Brain pericyte (primary cell): ENCODE measurements around the gene UIMC1.
"Not testable (repeated sequence)": the region's sequence is repeated elsewhere in the genome, so short reads cannot be mapped to it uniquely, and the experiment has no call there.

Source experiments
- DNase-seq: peaks from one replicate; pipeline ENCODE4 v3.0.0-alpha.2; 2012; ENCODE audit warnings: low read depth, low spot score

The UIMC1 gene

DNA sequence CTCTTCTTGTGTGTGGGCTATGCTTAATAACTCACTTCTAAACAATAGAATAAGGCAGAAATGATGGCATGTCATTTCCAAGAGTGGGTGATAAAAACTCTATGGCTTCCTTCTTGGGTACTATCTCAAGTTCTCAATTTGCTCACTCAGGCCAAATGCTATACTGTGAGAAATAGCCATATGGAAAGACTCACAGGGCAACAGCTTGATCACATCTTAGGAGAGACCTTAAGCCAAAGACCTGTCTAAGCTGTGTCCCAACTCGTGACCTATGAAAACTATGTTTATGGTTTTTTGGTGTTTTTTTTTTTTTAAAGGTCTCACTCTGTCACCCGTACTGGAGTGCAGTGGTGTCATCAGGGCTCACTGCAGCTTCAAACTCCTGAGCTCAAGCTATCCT, 2.1 kb upstream of the UIMC1 start:
- no peak for DNase-seq

DNA sequence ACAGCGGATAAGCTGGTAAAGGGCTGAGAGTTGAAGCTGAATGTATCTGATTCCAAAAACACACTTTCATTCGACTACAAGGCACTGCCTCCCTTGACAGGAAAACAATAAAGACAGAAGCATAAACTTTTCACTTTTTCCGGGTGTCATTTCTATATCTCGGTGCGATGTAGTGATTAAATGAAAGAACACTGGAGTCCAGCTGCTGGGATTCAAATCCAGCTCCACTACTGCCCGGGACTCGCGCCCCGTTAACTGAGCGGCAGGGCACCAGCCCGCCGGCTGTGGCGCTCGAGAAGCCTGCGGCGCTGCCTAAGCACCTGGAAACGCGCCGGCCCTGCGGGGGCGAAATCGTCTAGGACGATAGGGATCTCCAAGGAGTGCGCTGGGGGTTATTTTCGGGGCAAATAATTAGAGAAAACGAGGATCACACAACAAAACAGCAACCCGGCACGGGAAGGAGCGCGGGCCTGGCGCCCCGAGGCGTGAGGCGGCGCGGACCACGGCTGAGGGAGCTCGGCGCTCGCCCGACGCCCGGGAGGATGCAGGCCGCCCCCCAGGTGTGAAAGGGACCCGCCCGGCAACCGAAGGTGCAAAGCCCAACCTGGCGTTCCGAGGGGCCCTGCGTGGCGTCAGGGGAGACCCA, 837 bp downstream of the UIMC1 start:
- DNase-seq, result no peak

GRCh38 chr5:177004961-177005360, 1.6 kb downstream of the UIMC1 start:
- DNase-seq, result no peak

DNA sequence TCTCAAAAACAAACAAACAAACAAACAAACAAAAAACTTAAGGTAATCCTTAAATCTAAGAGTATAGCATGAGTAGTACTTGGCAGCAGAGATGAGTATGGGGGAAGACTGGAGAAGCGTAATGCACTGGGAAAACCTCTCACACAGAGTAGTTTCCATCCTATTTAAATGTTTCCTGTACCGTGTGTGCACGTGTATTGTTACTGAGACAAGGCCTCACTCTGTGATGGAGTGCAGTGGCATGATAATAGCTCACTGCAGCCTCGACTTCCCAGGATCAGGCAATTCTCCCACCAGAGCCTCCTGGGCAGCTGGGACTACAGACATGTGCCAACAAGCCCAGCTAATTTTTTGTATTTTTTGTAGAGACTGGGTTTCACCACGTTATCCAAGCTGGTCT, 2.9 kb downstream of the UIMC1 start:
- no peak for DNase-seq

DNA sequence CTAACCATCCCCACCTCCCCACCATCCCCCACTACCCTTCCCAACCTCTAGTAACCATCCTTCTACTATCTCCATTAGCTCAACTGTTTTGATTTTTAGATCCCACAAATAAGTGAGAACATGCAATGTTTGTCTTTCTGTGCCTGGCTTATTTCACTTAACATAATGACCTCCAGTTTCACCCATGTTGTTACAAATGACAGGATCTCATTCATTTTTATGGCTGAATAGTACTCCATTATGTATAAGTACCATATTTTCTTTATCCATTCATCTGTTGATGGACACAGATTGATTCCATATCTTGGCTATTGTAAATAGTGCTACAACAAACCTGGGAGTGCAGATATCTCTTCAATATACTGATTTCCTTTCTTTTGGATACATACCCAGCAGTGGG, 7.1 kb downstream of the UIMC1 start:
- not testable (repeated sequence) for DNase-seq

- no peak for DNase-seq
These were observed 7.8 kb downstream of the UIMC1 start for GRCh38 chr5:176998828-176999227.

DNA sequence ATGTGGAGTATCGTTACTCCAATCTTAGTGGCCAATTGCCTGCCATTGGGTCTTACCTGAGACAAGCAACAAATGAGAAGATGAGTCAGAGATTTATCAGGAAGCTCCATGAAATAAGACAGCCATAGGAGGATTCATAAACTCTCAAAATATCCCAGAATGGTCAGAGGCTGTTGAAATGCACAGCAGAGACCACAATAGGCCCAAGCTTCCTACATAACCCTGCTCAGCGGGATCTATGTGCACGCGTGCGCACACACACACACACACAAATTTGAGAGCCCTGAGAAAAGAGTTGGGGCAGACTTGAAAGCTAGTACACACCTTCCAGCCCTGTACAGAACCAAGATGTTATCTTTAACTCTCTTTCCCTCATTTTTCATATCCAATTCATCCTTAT, 9.8 kb downstream of the UIMC1 start:
- DNase-seq, result no peak

DNA sequence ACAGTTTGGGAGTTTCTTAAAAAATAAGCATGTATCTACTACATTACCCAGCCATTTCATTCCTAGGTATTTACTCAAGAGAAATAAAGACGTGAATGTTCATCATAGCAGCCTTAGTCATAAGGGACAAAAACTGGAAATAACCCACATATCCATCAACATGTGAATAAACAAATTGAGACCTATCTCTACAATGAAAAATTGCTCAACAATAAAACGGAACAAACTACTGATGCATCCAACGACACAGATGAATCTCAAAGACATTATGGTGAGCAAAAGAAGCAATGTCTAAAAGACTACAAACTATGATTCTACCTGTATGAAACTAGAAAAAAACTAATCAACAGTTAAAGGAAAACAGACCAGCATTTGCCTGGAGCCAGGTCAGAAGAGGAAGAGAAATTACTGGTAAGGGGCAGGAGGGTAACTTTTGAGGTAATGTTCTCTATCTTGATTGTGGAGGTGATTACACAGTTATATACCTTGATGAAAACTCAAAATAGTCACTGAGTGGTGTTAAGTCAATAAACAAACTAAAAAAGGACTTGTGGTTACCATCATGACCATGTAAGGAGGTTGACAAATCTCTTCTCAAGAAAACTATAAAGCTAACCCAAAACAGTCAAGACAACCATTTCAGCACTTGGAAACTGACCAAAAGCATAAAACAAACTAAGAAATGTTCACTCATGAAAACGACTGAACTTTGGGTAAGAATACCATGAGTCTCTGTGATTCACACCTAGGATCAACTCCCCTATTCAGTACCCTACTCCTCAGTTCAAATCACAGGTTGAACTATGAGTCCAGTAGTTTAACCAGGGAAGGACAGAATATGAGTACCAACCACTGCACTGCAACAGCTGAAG, 10.4 kb downstream of the UIMC1 start:
- no peak for DNase-seq

- no peak for DNase-seq
These were observed 11.5 kb downstream of the UIMC1 start for GRCh38 chr5:176995122-176995490.

GRCh38 chr5:176994460-176995121, 12.0 kb downstream of the UIMC1 start:
- DNase-seq, result no peak

DNA sequence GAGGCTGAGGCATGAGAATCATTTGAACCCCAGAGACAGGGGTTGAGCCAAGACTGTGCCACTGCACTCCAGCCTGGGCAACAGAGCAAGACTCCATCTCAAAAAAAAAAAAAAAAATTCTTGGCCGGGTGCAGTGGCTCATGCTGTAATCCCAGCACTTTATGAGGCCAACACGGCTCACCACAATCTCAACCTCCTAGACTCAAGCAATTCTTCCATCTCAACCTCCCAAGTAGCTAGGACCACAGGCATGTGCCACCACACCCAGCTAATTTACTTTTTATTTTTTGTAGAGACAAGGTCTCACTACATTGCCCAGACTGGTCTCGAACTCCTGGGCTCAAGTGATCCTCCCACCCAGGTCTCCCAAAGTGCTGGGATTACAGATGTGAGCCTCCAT, 13.5 kb downstream of the UIMC1 start:
- DNase-seq, result not testable (repeated sequence)

- DNase-seq, result no peak
These were observed 19.0 kb downstream of the UIMC1 start for GRCh38 chr5:176987583-176987982.

DNA sequence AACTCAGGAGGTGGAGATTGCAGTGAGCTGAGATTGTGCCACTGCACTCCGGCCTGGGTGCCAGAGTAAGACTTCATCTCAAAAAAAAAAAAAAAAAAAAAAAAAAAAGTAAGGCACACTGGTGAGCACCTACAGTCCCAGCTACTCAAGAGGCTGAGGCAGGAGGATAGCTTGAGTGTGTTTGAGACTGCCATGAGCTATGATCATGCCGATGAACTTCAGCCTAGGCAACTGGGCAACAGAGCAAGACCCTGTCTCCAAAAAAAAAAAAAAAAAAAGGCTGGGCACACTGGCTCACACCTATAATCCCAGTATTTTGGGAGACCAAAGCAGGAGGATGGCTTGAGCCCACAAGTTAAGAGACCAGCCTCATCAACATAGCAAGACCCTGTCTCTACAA, 20.3 kb downstream of the UIMC1 start:
- no peak for DNase-seq

DNA sequence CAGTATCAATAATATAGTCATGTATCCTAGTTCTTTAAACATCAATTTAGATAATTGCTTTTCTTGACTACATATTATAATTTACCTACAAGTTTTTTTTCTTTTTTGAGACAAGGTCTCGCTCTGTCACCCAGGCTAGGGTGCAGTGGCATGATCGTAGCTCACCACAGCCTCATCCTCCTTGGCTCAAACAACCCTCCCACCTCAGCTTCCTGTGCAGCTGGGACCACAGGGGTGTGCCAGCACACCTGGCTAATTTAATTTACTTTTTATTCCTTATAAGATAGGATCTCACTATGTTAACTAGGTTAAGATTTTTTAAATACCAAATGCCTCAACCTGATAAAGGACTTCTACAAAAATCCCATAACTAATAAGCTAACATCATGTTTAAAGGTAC, 21.1 kb downstream of the UIMC1 start:
- DNase-seq, result no peak

DNA sequence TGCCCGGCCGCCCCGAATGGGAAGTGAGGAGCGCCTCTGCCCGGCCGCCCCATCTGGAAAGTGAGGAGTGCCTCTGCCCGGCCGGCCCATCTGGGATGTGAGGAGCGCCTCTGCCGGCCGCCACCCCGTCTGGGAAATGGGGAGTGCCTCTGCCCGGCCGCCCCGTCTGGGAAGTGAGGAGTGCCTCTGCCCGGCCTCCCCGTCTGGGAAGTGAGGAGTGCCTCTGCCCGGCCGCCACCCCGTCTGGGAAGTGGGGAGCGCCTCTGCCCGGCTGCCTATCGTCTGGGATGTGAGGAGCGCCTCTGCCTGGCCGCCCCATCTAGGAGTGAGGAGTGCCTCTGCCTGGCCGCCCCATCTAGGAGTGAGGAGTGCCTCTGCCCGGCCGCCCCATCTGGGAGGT, 22.4 kb downstream of the UIMC1 start:
- DNase-seq, result not testable (repeated sequence)

DNA sequence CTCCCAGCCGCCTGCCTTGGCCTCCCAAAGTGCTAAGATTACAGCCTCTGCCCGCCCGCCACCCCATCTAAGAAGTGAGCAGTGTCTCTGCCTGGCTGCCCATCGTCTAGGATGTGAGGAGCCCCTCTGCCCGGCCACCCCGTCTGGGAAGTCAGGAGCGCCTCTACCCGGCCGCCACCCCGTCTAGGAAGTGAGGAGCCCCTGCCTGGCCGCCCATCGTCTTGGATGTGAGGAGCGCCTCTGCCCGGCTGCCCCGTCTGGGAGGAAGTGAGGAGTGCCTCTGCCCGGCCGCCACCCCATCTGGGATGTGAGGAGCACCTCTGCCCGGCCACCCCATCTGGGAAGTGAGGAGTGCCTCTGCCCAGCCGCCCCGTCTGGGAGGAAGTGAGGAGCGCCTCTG, 23.0 kb downstream of the UIMC1 start:
- DNase-seq, result not testable (repeated sequence)

GRCh38 chr5:176983112-176983511, 23.5 kb downstream of the UIMC1 start:
- not testable (repeated sequence) for DNase-seq

GRCh38 chr5:176980818-176981217, 25.8 kb downstream of the UIMC1 start:
- no peak for DNase-seq

- no peak for DNase-seq
These were observed 26.9 kb downstream of the UIMC1 start for GRCh38 chr5:176979669-176980068.

DNA sequence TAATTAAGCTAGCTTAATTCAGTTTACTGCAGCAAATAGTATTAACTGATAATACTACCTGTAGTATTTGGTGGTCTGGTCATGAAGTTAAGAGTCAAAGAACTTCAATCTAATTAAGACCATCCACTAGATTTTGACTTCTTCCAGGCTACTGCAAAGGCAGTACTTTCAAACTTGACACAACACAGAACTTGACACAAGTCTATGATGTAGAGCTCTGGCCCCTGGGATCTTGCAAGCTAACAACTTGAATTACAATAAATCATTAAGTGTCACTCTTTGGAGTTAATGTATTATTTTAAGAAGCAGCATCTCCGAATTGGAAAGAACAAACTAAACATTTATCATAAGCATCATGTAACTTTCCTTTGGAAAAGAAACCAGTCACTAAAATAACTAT, 40.9 kb downstream of the UIMC1 start:
- no peak for DNase-seq

GRCh38 chr5:176959051-176959450, 47.5 kb downstream of the UIMC1 start:
- no peak for DNase-seq

DNA sequence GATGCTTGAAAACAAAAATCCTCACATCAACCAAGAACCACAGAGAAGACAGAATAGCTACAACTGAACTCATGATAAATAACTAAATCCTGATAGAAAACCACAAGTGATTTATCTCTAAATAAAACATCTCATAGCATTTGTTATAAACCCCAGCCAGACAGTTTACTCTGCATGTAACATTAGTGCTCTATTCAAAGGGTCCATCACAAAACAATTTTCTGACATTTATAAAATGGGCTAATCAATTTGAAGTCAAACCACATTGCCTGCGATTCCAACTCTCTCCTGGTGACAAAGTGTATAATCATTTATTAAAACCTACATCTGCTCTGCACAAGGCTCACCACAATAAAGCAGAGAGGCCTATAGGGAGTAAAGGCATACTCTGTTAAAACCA, 49.8 kb downstream of the UIMC1 start:
- DNase-seq, result no peak

GRCh38 chr5:176955895-176956294, 50.7 kb downstream of the UIMC1 start:
- no peak for DNase-seq
